Chondrocyte (in vitro differentiated cells): Measurements from ENCODE around the gene EPDR1. TPM values are rescaled to one million over a fixed set of nuclear protein-coding genes. Genes with fewer than 3 reads are reported as not detected.
"Not testable (repeated sequence)": the region's sequence is repeated elsewhere in the genome, so short reads cannot be mapped to it uniquely, and the experiment has no call there.

ENCODE experiments used
- DNase-seq: peaks from one replicate; pipeline ENCODE4 v3.0.0; 2021; ENCODE audit warnings: mixed read lengths, low spot score
- H3K27ac Mint-ChIP-seq: one replicate; pipeline ENCODE4 v1.8.0; 2021; ENCODE audit warnings: mild to moderate bottlenecking, moderate library complexity, mixed read lengths; ENCODE audit not compliant: unreplicated experiment
- H3K27me3 Mint-ChIP-seq: 2 replicates; pipeline ENCODE4 v1.8.0; 2021; ENCODE audit warnings: low read depth, mixed read lengths
- H3K36me3 Mint-ChIP-seq: 2 replicates; pipeline ENCODE4 v1.8.0; 2021; ENCODE audit warnings: low read depth, mixed read lengths
- H3K4me1 Mint-ChIP-seq: 2 replicates; pipeline ENCODE4 v1.8.0; 2021; ENCODE audit warnings: low read depth, mild to moderate bottlenecking, mixed read lengths
- H3K4me3 Mint-ChIP-seq: one replicate; pipeline ENCODE4 v1.8.0; 2021; ENCODE audit warnings: mild to moderate bottlenecking, moderate library complexity, mixed read lengths; ENCODE audit not compliant: unreplicated experiment
- H3K9me3 Mint-ChIP-seq: 2 replicates; pipeline ENCODE4 v1.8.0; 2021; ENCODE audit warnings: low read depth, mixed read lengths
- CTCF ChIP-seq: fragments of 200-600 bp; sonication (generic); IDR thresholded peaks from 2 replicates; pipeline ENCODE4 v1.5.0; 2021; ENCODE audit warnings: antibody characterized with exemption, mild to moderate bottlenecking, moderate library complexity
- total RNA-seq: library from RNA; stranded (reverse); gene quantifications from 3 replicates; pipeline ENCODE4 v1.2.1, GENCODE V29; 2021

EPDR1 gene
- total RNA-seq, 1 donor from 2014 or later = 28.9 TPM

DNA sequence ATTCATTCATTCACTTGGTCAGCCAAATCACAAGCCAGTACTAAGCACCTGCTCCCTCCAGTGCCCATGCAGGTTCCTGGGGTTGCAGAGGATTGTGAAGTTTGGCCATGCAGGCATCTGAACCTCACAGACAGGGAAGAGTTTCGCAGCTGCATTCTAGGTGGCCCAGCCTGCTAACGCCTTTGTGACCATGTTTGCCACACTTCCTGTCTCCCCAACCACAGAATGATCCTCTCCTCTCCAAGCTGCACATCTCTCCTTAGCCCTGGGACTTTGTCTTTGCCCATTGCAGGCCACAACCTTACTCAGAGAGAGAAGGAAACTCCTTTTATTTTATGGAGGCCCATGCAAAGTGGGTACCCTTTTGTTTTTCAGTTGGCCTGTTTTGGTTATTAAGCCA lies 31.8 kb downstream of the EPDR1 start:
- Mint-ChIP-seq H3K27me3 (no peaks in the 10 kb centered on the region), H3K9me3 (no peaks in the 10 kb centered on the region), H3K4me1 (peaks cover 4% of the 10 kb centered on the region), H3K4me3 (no peak overlapping the region), H3K36me3 (peaks cover 3% of the 10 kb centered on the region), H3K27ac (no peak overlapping the region)
- DNase-seq = no peak
- TF ChIP-seq CTCF = no peak

- not testable (repeated sequence) for H3K27me3 Mint-ChIP-seq, H3K36me3 Mint-ChIP-seq, DNase-seq, H3K4me3 Mint-ChIP-seq, H3K9me3 Mint-ChIP-seq, H3K27ac Mint-ChIP-seq, H3K4me1 Mint-ChIP-seq
Observed at GRCh38 chr7:37954217-37954616, 33.8 kb downstream of the EPDR1 start.

- Mint-ChIP-seq H3K4me1 (peaks cover 8% of the 10 kb centered on the region), H3K27me3 (no peaks in the 10 kb centered on the region), H3K9me3 (no peaks in the 10 kb centered on the region), H3K27ac (no peak overlapping the region), H3K4me3 (no peak overlapping the region), H3K36me3 (peaks cover 3% of the 10 kb centered on the region)
- no peak for DNase-seq
- TF ChIP-seq CTCF = no peak
Observed at GRCh38 chr7:37956791-37957190, 36.4 kb downstream of the EPDR1 start.

DNA sequence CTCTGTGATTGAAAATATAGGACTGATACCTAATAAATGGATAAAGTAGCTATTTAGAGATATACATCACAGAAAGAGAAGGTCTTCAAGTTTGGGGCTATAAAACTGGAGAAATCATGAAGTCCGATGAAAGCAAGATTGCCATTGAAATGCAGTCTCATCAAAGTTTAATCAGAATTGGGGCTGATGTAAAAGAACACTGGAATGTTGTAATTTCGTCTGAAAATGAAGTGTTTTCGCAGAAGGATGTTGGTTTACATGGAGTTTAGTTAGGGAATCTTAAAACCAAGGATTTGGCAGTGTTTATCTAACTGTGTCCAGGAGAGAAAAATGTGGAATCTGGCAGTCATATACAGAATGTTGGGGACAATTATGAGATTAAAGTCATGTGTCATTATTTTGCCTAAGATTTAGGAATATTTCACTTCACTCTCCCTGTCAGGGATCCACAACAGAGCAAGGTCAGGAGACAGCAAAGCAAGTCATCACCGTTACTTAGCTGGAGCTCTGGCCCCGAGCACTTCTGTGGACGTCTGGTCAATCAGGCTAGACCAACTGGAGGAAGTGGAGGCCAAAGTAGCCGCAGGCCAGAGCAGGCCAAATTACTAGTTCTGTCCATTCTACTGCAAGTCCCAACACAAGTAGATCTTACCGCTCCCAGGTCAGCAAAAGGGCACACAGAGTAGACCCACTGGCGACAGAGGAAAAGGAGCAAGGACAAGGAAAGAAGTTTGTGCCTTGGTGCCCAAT lies 37.0 kb downstream of the EPDR1 start:
- H3K4me1 Mint-ChIP-seq = peaks cover 8% of the 10 kb centered on the region

GRCh38 chr7:37960483-37960882 lies 40.0 kb downstream of the EPDR1 start:
- no peak for TF ChIP-seq CTCF
- H3K36me3 Mint-ChIP-seq = no peaks in the 10 kb centered on the region

More for the DNA sequence above, 37.0 kb downstream of the EPDR1 start:
- Mint-ChIP-seq H3K27ac (no peak overlapping the region), H3K9me3 (no peaks in the 10 kb centered on the region), H3K36me3 (peaks cover 3% of the 10 kb centered on the region), H3K4me3 (no peak overlapping the region), H3K27me3 (no peaks in the 10 kb centered on the region)
- no peak for TF ChIP-seq CTCF
- DNase-seq = no peak

GRCh38 chr7:37961251-37961650 lies 40.8 kb downstream of the EPDR1 start:
- Mint-ChIP-seq H3K9me3 (no peaks in the 10 kb centered on the region), H3K27ac (no peak overlapping the region), H3K27me3 (no peaks in the 10 kb centered on the region), H3K36me3 (no peaks in the 10 kb centered on the region), H3K4me1 (peaks cover 8% of the 10 kb centered on the region), H3K4me3 (no peak overlapping the region)
- TF ChIP-seq CTCF = no peak
- DNase-seq = no peak

More at GRCh38 chr7:37960483-37960882, 40.0 kb downstream of the EPDR1 start:
- Mint-ChIP-seq H3K4me3 (no peak overlapping the region), H3K27me3 (no peaks in the 10 kb centered on the region), H3K27ac (no peak overlapping the region), H3K9me3 (no peaks in the 10 kb centered on the region), H3K4me1 (peaks cover 8% of the 10 kb centered on the region)
- DNase-seq = no peak
